ENCODE measurements around the gene FBN1.

GRCh38 chr15:48582452-48583247, 62.9 kb downstream of the FBN1 start:
- TF ChIP-seq CTCF (conservative IDR thresholded peaks at IDR 0.05) (no peak), ZFX (IDR thresholded peaks at IDR 0.05) (no peak)

All from C4-2B (cell line).